CD14-positive monocyte (primary cell): ENCODE measurements around the gene IFNL2. TPM values are rescaled to one million over a fixed set of nuclear protein-coding genes. Genes with fewer than 3 reads are reported as not detected.

ENCODE experiments used
- DNase-seq, 3 donors: peaks; one replicate each; pipeline ENCODE4 v3.0.0-alpha.2; 2011 to 2022
- H2AFZ ChIP-seq: 2 replicates; pipeline ENCODE4 v1.6.0; 2012; ENCODE audit warnings: mild to moderate bottlenecking, low read depth, low read length, inconsistent platforms; ENCODE audit not compliant: insufficient read depth, poor library complexity, severe bottlenecking
- H3K27ac ChIP-seq, 2 donors: 1 replicate in 1 of 2; 2 replicates in 1 of 2; pipeline ENCODE4 v1.5.1; 2012 to 2013; ENCODE audit warnings: low read length in 2 of 2, control low read depth in 1 of 2, inconsistent platforms in 1 of 2, low read depth in 1 of 2, mild to moderate bottlenecking in 1 of 2
- H3K27me3 ChIP-seq, 2 donors: one replicate each; pipeline versions ENCODE4 v1.6.0 to v1.6.1; 2011 to 2013; ENCODE audit warnings: low read length in 2 of 2; ENCODE audit not compliant: control insufficient read depth in 2 of 2, insufficient read depth in 2 of 2
- H3K36me3 ChIP-seq, 2 donors: replicated peaks in 1 of 2; 1 replicate in 1 of 2; 2 replicates in 1 of 2; pipeline versions ENCODE4 v1.5.1 to v1.6.1; 2012 to 2013; ENCODE audit warnings: low read length in 2 of 2, control low read depth in 1 of 2, inconsistent platforms in 1 of 2, mild to moderate bottlenecking in 1 of 2; ENCODE audit not compliant: insufficient read depth in 2 of 2, control insufficient read depth in 1 of 2
- H3K4me1 ChIP-seq, 2 donors: 1 replicate in 1 of 2; 2 replicates in 1 of 2; pipeline versions ENCODE4 v1.5.1 to v1.6.1; 2012 to 2013; ENCODE audit warnings: low read length in 2 of 2, control low read depth in 1 of 2, inconsistent platforms in 1 of 2, mild to moderate bottlenecking in 1 of 2, moderate library complexity in 1 of 2; ENCODE audit not compliant: insufficient read depth in 2 of 2, control insufficient read depth in 1 of 2
- H3K4me2 ChIP-seq: replicated peaks from 2 replicates; pipeline ENCODE3; 2012; ENCODE audit warnings: low read length, moderate library complexity, mild to moderate bottlenecking; ENCODE audit not compliant: poor library complexity, severe bottlenecking; ENCODE audit errors: extremely low read depth
- H3K4me3 ChIP-seq, 3 experiments: fragments of 200-600 bp in 1 of 3; sonication (generic) in 1 of 3; replicated peaks in 1 of 3; 1 replicate in 2 of 3; 2 replicates in 1 of 3; pipeline ENCODE4 v1.5.1; 2011 to 2013; ENCODE audit warnings: low read length in 3 of 3, mild to moderate bottlenecking in 3 of 3, control low read depth in 2 of 3, low read depth in 2 of 3, inconsistent platforms in 1 of 3, moderate library complexity in 1 of 3
- H3K79me2 ChIP-seq: 2 replicates; pipeline ENCODE4 v1.6.0; 2012; ENCODE audit warnings: mild to moderate bottlenecking, control low read depth, inconsistent platforms, low read length, moderate library complexity; ENCODE audit not compliant: insufficient read depth
- H3K9ac ChIP-seq: 2 replicates; pipeline ENCODE4 v1.6.0; 2017; ENCODE audit warnings: low read length, mild to moderate bottlenecking; ENCODE audit not compliant: insufficient read depth, poor library complexity, severe bottlenecking
- H3K9me3 ChIP-seq, 2 donors: replicated peaks in 1 of 2; 1 replicate in 1 of 2; 2 replicates in 1 of 2; pipeline versions ENCODE4 v1.5.1 to v1.6.1; 2012 to 2013; ENCODE audit warnings: low read length in 2 of 2, control low read depth in 1 of 2; ENCODE audit not compliant: control insufficient read depth in 1 of 2, insufficient read depth in 1 of 2
- H4K20me1 ChIP-seq: 2 replicates; pipeline ENCODE4 v1.6.0; 2012; ENCODE audit warnings: mild to moderate bottlenecking, low read length, control low read depth, moderate library complexity; ENCODE audit not compliant: insufficient read depth
- H3K27ac Mint-ChIP-seq, 7 donors: one replicate each; pipeline ENCODE4 v1.8.0; 2020; ENCODE audit warnings: mild to moderate bottlenecking in 7 of 7, mixed read lengths in 7 of 7, moderate library complexity in 6 of 7, inconsistent platforms in 2 of 7
- H3K27me3 Mint-ChIP-seq, 3 donors: one replicate each; pipeline ENCODE4 v1.8.0; 2021 to 2022; ENCODE audit warnings: low read depth in 3 of 3, mild to moderate bottlenecking in 3 of 3, mixed read lengths in 3 of 3, moderate library complexity in 3 of 3, inconsistent platforms in 1 of 3
- H3K36me3 Mint-ChIP-seq, 2 donors: one replicate each; pipeline ENCODE4 v1.8.0; 2020; ENCODE audit warnings: mixed read lengths in 2 of 2, inconsistent platforms in 1 of 2, mild to moderate bottlenecking in 1 of 2
- H3K4me1 Mint-ChIP-seq: one replicate; pipeline ENCODE4 v1.8.0; 2020; ENCODE audit warnings: mild to moderate bottlenecking, mixed read lengths
- H3K4me3 Mint-ChIP-seq, 2 donors: one replicate each; pipeline ENCODE4 v1.8.0; 2020; ENCODE audit warnings: mild to moderate bottlenecking in 2 of 2, mixed read lengths in 2 of 2, moderate library complexity in 1 of 2
- H3K9me3 Mint-ChIP-seq, 7 donors: one replicate each; pipeline ENCODE4 v1.8.0; 2020 to 2022; ENCODE audit warnings: mixed read lengths in 7 of 7, mild to moderate bottlenecking in 6 of 7, moderate library complexity in 6 of 7, inconsistent platforms in 2 of 7
- CTCF ChIP-seq: fragments of 200-600 bp; IDR thresholded peaks from one replicate; pipeline ENCODE4 v1.8.0; 2022; ENCODE audit warnings: antibody characterized with exemption, mild to moderate bottlenecking
- WGBS: methylation state at CpG from one replicate; pipeline ENCODE4 v1.1.5; 2013; ENCODE audit warnings: missing lambda C conversion rate; ENCODE audit not compliant: insufficient coverage; 5-methylcytosine and 5-hydroxymethylcytosine counted together
- intact Hi-C, 2 donors: fragments of 100-400 bp; cut with micrococcal nuclease; formaldehyde crosslinking; loops; one replicate each; pipeline versions ENCODE4 v1.15.0 to v1.15.1; 2023
- polyA plus RNA-seq, 3 donors: library from polyadenylated mRNA; depleted of rRNA in 1 of 3; unstranded in 2 of 3; stranded (reverse) in 1 of 3; fragments of 300-500 nt in 2 of 3; fragments of >200 nt in 1 of 3; fragmentation: Illumina TruSeq in 2 of 3; gene quantifications; 1 replicate in 2 of 3; 2 replicates in 1 of 3; pipeline ENCODE4 v1.2.3, GENCODE V29; 2012 to 2021

Gene IFNL2
- polyA plus RNA-seq, 3 donors = not detected

GRCh38 chr19:39224910-39225309 is 43.3 kb upstream of the IFNL2 start:
- Mint-ChIP-seq H3K4me3 (peak overlapping the region in 1 of 2 donors; percentile 53), H3K9me3 (peaks cover 0 to 1% (median 0%) of the 10 kb centered on the region in 7 donors), H3K27ac (peak overlapping the region in 1 of 7 donors; percentile 20), H3K27me3 (peaks cover 3 to 11% (median 9%) of the 10 kb centered on the region in 3 donors), H3K4me1 (peaks cover 8% of the 10 kb centered on the region), H3K36me3 (no peaks in the 10 kb centered on the region)
- H3K9me3 ChIP-seq = no peaks in the 10 kb centered on the region
- peaks cover 7 to 8% of the 10 kb centered on the region in 2 donors for H3K4me1 ChIP-seq
- no peak overlapping the region for H3K4me2 ChIP-seq
- no peaks in the 10 kb centered on the region for H3K27me3 ChIP-seq
- TF ChIP-seq CTCF = no peak
- peak in 1 of 3 donors; percentile 12 for DNase-seq
- no peaks in the 10 kb centered on the region for H3K79me2 ChIP-seq
- no peaks in the 10 kb centered on the region for H3K36me3 ChIP-seq
- no peak overlapping the region for H3K4me3 ChIP-seq
- WGBS = no CpG with 5 or more reads among the region's 3 CpGs
- no peak overlapping the region for H3K27ac ChIP-seq
- no peaks in the 10 kb centered on the region for H4K20me1 ChIP-seq
- intact Hi-C loops = no loop called here
- H3K9ac ChIP-seq = no peak overlapping the region
- no peak overlapping the region for H2AFZ ChIP-seq

- Histone ChIP-seq H3K27ac (no peak overlapping the region), H4K20me1 (no peaks in the 10 kb centered on the region), H2AFZ (no peak overlapping the region), H3K9me3 (no peaks in the 10 kb centered on the region), H3K36me3 (no peaks in the 10 kb centered on the region), H3K4me3 (no peak overlapping the region), H3K4me1 (no peaks in the 10 kb centered on the region), H3K4me2 (no peak overlapping the region), H3K79me2 (no peaks in the 10 kb centered on the region), H3K27me3 (no peaks in the 10 kb centered on the region), H3K9ac (no peak overlapping the region)
- 100% methylated on average over 1 of the region's 2 CpGs for WGBS
- intact Hi-C loops = no loop called here
- H3K9me3 Mint-ChIP-seq = peaks cover 0 to 4% (median 0%) of the 10 kb centered on the region in 7 donors
- no peaks in the 10 kb centered on the region for H3K4me1 Mint-ChIP-seq
- TF ChIP-seq CTCF = no peak
- no peak overlapping the region for H3K4me3 Mint-ChIP-seq
- no peak for DNase-seq
- H3K27ac Mint-ChIP-seq = peak overlapping the region in 1 of 7 donors; percentile 68
- no peaks in the 10 kb centered on the region for H3K36me3 Mint-ChIP-seq
- peaks cover 3 to 15% (median 11%) of the 10 kb centered on the region in 3 donors for H3K27me3 Mint-ChIP-seq
These were observed 38.0 kb upstream of the IFNL2 start for GRCh38 chr19:39230096-39230764.
